ENCODE data around the gene RASGEF1B. TPM values are rescaled to one million over a fixed set of nuclear protein-coding genes. Genes with fewer than 3 reads are reported as not detected.

Gene RASGEF1B
- total and polyA plus RNA-seq, 2 experiments from 2014 or later, result 2.8 to 5.2 TPM

DNA sequence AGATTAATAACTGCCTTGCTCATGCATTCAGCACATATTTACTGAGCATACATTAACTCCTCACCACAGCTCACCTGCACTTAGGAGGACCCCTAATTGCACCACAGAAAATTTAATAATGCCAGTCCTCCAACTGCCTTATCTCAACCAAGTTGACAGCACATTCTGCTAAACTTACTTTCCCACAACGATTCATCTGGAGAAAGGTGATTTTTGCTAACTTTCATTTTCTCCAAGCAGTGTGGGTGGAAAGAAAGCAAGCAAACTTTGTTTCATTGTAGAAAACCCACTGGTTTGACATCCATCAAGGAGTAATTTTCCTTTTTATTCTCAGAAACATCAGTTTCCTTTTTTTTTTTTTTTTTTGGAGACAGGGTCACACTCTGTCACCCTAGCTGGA, 49.1 kb downstream of the RASGEF1B start (continued):
- TF ChIP-seq, protein P1, sequence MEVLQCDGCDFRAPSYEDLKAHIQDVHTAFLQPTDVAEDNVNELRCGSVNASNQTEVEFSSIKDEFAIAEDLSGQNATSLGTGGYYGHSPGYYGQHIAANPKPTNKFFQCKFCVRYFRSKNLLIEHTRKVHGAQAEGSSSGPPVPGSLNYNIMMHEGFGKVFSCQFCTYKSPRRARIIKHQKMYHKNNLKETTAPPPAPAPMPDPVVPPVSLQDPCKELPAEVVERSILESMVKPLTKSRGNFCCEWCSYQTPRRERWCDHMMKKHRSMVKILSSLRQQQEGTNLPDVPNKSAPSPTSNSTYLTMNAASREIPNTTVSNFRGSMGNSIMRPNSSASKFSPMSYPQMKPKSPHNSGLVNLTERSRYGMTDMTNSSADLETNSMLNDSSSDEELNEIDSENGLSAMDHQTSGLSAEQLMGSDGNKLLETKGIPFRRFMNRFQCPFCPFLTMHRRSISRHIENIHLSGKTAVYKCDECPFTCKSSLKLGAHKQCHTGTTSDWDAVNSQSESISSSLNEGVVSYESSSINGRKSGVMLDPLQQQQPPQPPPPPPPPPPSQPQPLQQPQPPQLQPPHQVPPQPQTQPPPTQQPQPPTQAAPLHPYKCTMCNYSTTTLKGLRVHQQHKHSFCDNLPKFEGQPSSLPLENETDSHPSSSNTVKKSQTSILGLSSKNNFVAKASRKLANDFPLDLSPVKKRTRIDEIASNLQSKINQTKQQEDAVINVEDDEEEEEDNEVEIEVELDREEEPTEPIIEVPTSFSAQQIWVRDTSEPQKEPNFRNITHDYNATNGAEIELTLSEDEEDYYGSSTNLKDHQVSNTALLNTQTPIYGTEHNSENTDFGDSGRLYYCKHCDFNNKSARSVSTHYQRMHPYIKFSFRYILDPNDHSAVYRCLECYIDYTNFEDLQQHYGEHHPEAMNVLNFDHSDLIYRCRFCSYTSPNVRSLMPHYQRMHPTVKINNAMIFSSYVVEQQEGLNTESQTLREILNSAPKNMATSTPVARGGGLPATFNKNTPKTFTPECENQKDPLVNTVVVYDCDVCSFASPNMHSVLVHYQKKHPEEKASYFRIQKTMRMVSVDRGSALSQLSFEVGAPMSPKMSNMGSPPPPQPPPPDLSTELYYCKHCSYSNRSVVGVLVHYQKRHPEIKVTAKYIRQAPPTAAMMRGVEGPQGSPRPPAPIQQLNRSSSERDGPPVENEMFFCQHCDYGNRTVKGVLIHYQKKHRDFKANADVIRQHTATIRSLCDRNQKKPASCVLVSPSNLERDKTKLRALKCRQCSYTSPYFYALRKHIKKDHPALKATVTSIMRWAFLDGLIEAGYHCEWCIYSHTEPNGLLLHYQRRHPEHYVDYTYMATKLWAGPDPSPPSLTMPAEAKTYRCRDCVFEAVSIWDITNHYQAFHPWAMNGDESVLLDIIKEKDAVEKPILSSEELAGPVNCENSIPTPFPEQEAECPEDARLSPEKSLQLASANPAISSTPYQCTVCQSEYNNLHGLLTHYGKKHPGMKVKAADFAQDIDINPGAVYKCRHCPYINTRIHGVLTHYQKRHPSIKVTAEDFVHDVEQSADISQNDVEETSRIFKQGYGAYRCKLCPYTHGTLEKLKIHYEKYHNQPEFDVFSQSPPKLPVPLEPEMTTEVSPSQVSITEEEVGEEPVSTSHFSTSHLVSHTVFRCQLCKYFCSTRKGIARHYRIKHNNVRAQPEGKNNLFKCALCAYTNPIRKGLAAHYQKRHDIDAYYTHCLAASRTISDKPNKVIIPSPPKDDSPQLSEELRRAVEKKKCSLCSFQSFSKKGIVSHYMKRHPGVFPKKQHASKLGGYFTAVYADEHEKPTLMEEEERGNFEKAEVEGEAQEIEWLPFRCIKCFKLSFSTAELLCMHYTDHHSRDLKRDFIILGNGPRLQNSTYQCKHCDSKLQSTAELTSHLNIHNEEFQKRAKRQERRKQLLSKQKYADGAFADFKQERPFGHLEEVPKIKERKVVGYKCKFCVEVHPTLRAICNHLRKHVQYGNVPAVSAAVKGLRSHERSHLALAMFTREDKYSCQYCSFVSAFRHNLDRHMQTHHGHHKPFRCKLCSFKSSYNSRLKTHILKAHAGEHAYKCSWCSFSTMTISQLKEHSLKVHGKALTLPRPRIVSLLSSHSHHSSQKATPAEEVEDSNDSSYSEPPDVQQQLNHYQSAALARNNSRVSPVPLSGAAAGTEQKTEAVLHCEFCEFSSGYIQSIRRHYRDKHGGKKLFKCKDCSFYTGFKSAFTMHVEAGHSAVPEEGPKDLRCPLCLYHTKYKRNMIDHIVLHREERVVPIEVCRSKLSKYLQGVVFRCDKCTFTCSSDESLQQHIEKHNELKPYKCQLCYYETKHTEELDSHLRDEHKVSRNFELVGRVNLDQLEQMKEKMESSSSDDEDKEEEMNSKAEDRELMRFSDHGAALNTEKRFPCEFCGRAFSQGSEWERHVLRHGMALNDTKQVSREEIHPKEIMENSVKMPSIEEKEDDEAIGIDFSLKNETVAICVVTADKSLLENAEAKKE (CRISPR knock-in tag; IDR thresholded peaks at IDR 0.05), result no peak
- TF ChIP-seq ZNF114 (CRISPR knock-in tag; IDR thresholded peaks at IDR 0.05) (no peak), POLR2AphosphoS5 (IDR thresholded peaks at IDR 0.05; ENCODE audit: low read depth) (no peak), NANOG (IDR thresholded peaks at IDR 0.05; ENCODE audit: borderline replicate concordance) (no peak)
- TF ChIP-seq, protein P2, sequence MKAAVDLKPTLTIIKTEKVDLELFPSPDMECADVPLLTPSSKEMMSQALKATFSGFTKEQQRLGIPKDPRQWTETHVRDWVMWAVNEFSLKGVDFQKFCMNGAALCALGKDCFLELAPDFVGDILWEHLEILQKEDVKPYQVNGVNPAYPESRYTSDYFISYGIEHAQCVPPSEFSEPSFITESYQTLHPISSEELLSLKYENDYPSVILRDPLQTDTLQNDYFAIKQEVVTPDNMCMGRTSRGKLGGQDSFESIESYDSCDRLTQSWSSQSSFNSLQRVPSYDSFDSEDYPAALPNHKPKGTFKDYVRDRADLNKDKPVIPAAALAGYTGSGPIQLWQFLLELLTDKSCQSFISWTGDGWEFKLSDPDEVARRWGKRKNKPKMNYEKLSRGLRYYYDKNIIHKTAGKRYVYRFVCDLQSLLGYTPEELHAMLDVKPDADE (IDR thresholded peaks at IDR 0.05), result no peak

DNA sequence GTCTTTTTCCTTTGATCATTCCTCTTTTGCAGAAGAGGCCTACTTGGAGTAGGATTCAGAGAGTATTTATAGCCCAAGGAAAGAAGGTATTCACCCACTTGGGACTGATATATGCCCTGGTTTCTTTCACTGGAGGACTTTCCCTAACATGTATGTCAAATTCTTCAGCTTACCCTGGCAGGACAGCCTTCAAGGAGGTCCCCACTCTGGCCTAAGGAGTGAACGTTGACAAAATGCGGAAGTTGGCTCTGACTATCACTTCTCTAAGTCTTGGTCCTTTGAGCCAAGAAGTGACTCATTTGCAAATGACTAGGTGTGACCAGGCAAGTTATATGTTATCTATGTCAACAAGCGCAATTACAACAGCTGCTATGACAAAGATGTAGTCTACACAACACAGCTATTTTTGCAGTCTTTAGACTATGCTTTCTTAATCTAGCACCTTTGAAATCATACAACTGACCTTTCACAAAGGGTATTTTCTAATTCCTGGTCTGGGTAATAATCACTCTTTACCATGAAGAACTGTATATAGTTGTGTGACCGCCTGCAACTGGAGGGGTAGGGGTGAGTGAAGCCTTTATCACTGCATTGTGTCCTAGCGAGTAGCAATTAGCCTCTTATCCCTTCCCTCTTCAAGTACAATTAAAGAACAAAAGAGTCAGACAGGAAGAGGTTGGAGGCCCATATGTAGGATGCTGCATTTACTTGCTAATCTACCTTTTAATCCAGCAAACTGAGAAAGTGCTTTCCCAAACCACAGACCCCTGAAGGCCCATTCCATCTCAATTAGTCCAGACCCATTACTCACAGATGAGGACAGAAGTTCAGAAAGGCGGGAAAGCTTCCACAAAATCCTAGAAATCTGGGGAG, 50.1 kb downstream of the RASGEF1B start:
- ATAC-seq (peak; percentile 46), DNase-seq (ENCODE audit: low spot score) (peak; percentile 39)
- no peaks in the 10 kb centered on the region for H3K27me3 ChIP-seq (ENCODE audit: insufficient read depth)
- no peak overlapping the region for H3K4me3 ChIP-seq
- Mint-ChIP-seq H3K4me3 (no peak overlapping the region), H3K9me3 (no peaks in the 10 kb centered on the region), H3K27ac (peak overlapping the region; percentile 53; the same call in 1 of the 2 replicates), H3K36me3 (ENCODE audit: low read depth) (no peaks in the 10 kb centered on the region; the same call in 2 of the 3 replicates), H3K27me3 (ENCODE audit: insufficient read depth, low read depth, poor library complexity) (peaks cover 5% of the 10 kb centered on the region), H3K4me1 (peaks cover 61% of the 10 kb centered on the region)
- 0 out of 2 replicates have a peak, but pooled peaks cover 5% of the 10 kb centered on the region for H3K9me2 ChIP-seq (ENCODE audit: insufficient read depth)
- no peaks in the 10 kb centered on the region for H3K36me3 ChIP-seq (ENCODE audit: insufficient read depth)
- no peaks in the 10 kb centered on the region for H4K20me1 ChIP-seq (replicated peaks; ENCODE audit: insufficient read depth)
- H3K4me1 ChIP-seq (ENCODE audit: insufficient read depth), result peaks cover 56% of the 10 kb centered on the region
- peak overlapping the region; percentile 37; the same call in 1 of the 2 replicates for H3K4me2 ChIP-seq
- 0 out of 2 replicates have a peak overlapping the region, but pooled peaks have one; percentile 33 for H3K27ac ChIP-seq (ENCODE audit: low read depth)
- TF ChIP-seq, protein P3, sequence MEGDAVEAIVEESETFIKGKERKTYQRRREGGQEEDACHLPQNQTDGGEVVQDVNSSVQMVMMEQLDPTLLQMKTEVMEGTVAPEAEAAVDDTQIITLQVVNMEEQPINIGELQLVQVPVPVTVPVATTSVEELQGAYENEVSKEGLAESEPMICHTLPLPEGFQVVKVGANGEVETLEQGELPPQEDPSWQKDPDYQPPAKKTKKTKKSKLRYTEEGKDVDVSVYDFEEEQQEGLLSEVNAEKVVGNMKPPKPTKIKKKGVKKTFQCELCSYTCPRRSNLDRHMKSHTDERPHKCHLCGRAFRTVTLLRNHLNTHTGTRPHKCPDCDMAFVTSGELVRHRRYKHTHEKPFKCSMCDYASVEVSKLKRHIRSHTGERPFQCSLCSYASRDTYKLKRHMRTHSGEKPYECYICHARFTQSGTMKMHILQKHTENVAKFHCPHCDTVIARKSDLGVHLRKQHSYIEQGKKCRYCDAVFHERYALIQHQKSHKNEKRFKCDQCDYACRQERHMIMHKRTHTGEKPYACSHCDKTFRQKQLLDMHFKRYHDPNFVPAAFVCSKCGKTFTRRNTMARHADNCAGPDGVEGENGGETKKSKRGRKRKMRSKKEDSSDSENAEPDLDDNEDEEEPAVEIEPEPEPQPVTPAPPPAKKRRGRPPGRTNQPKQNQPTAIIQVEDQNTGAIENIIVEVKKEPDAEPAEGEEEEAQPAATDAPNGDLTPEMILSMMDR (conservative IDR thresholded peaks at IDR 0.05; ENCODE audit: low read depth in 2 of 2), result no peak
- TF ChIP-seq NANOG (IDR thresholded peaks at IDR 0.05; ENCODE audit: borderline replicate concordance), result peak; percentile 61
- no peaks in the 10 kb centered on the region for H3K79me2 ChIP-seq (replicated peaks; ENCODE audit: insufficient read depth)
- H2AFZ ChIP-seq, result no peak overlapping the region
- no peaks in the 10 kb centered on the region for H3F3A ChIP-seq (replicated peaks; ENCODE audit: low read depth)

Data from GM23338 (cell line).